IMR-90 (cell line): ENCODE results near the gene ELL. TPM values are rescaled to one million over a fixed set of nuclear protein-coding genes. Genes with fewer than 3 reads are reported as not detected.

Experiments used
- ATAC-seq: fragments of 200-7000 bp; cut with Tn5 transposase; 2 replicates; pipeline ENCODE4 v1.9.1; 2020; ENCODE audit warnings: low read depth, mild to moderate bottlenecking, moderate library complexity
- BruUV-seq: library from RNA; stranded (reverse); fragments of 400-500 nt; replicated peaks from 2 replicates; lab custom pipeline; 2021; lab: Mats Ljungman, UMichigan
- CTCF ChIA-PET: fragments of 300-600 bp; formaldehyde crosslinking; extraction: SDS; loops from one replicate; lab custom pipeline; 2021; ENCODE audit warnings: antibody characterized with exemption; lab: Yijun Ruan, JAX
- POLR2A ChIA-PET: fragments of 300-600 bp; sonication (Branson Sonifier 250); formaldehyde crosslinking; loops from one replicate; lab custom pipeline; 2022; ENCODE audit warnings: antibody characterized with exemption; ENCODE audit not compliant: unreplicated experiment; lab: Charles Lee
- DNase-seq: peaks from one replicate; pipeline ENCODE4 v3.0.0; 2013
- H2AFZ ChIP-seq: replicated peaks from 2 replicates; pipeline ENCODE3; 2013; ENCODE audit warnings: low read length, mild to moderate bottlenecking; ENCODE audit not compliant: poor library complexity
- H2AK5ac ChIP-seq: 2 replicates; pipeline ENCODE4 v1.6.1; 2013; ENCODE audit warnings: low read depth, low read length, inconsistent platforms
- H2AK9ac ChIP-seq: replicated peaks from 2 replicates; pipeline ENCODE3; 2013; ENCODE audit warnings: mild to moderate bottlenecking, low read depth, low read length, moderate library complexity; ENCODE audit not compliant: poor library complexity
- H2BK120ac ChIP-seq: 2 replicates; pipeline ENCODE4 v1.6.1; 2013; ENCODE audit warnings: low read depth, low read length, inconsistent platforms
- H2BK15ac ChIP-seq: 3 replicates; pipeline ENCODE4 v1.6.1; 2013; ENCODE audit warnings: low read depth, low read length, inconsistent platforms
- H2BK20ac ChIP-seq: 2 replicates; pipeline ENCODE4 v1.6.1; 2013; ENCODE audit warnings: low read depth, mild to moderate bottlenecking, inconsistent platforms, low read length, moderate library complexity
- H2BK5ac ChIP-seq: 2 replicates; pipeline ENCODE4 v1.6.1; 2013; ENCODE audit warnings: mild to moderate bottlenecking, low read depth, low read length, inconsistent platforms; ENCODE audit not compliant: poor library complexity, severe bottlenecking
- H3K14ac ChIP-seq: replicated peaks from 2 replicates; pipeline ENCODE4 v1.6.1; 2013; ENCODE audit warnings: low read depth, low read length, inconsistent platforms
- H3K18ac ChIP-seq: 2 replicates; pipeline ENCODE4 v1.6.1; 2013; ENCODE audit warnings: low read depth, low read length, control low read depth
- H3K23ac ChIP-seq: 2 replicates; pipeline ENCODE4 v1.6.1; 2013; ENCODE audit warnings: low read depth, low read length, inconsistent platforms
- H3K27ac ChIP-seq: 2 replicates; pipeline ENCODE4 v1.5.1; 2013; ENCODE audit warnings: mild to moderate bottlenecking, control low read depth, low read length; ENCODE audit not compliant: insufficient read depth
- H3K27me3 ChIP-seq: 2 replicates; pipeline ENCODE4 v1.6.1; 2013; ENCODE audit warnings: low read length; ENCODE audit not compliant: control insufficient read depth, insufficient read depth
- H3K36me3 ChIP-seq: 2 replicates; pipeline ENCODE4 v1.6.1; 2013; ENCODE audit warnings: low read length, mixed read lengths; ENCODE audit not compliant: control insufficient read depth, insufficient read depth
- H3K4ac ChIP-seq: 2 replicates; pipeline ENCODE4 v1.6.1; 2013; ENCODE audit warnings: low read depth, low read length, inconsistent platforms
- H3K4me1 ChIP-seq: 2 replicates; pipeline ENCODE4 v1.6.1; 2013; ENCODE audit warnings: low read length, mixed read lengths; ENCODE audit not compliant: control insufficient read depth, insufficient read depth
- H3K4me2 ChIP-seq: 2 replicates; pipeline ENCODE4 v1.6.1; 2013; ENCODE audit warnings: low read depth, mild to moderate bottlenecking, control low read depth, low read length, moderate library complexity
- H3K4me3 ChIP-seq: 2 replicates; pipeline ENCODE4 v1.5.1; 2013; ENCODE audit warnings: low read depth, mild to moderate bottlenecking, control low read depth, low read length, moderate library complexity; ENCODE audit not compliant: insufficient read depth
- H3K56ac ChIP-seq: 2 replicates; pipeline ENCODE4 v1.6.1; 2013; ENCODE audit warnings: low read length, inconsistent platforms; ENCODE audit not compliant: insufficient read depth; ENCODE audit errors: extremely low read depth
- H3K79me1 ChIP-seq, 2 experiments: 2 replicates each; pipeline ENCODE4 v1.6.1; 2013; ENCODE audit warnings: low read length in 2 of 2, inconsistent platforms in 1 of 2, low read depth in 1 of 2
- H3K9ac ChIP-seq: 2 replicates; pipeline ENCODE4 v1.6.1; 2013; ENCODE audit warnings: low read depth, low read length, control low read depth
- H3K9me1 ChIP-seq: 2 replicates; pipeline ENCODE4 v1.6.1; 2013; ENCODE audit warnings: low read length, inconsistent platforms; ENCODE audit not compliant: insufficient read depth
- H3K9me3 ChIP-seq: 2 replicates; pipeline ENCODE4 v1.6.1; 2013; ENCODE audit warnings: low read length; ENCODE audit not compliant: control insufficient read depth, insufficient read depth
- H4K20me1 ChIP-seq: 2 replicates; pipeline ENCODE4 v1.6.1; 2013; ENCODE audit warnings: low read length, inconsistent platforms; ENCODE audit not compliant: insufficient read depth
- H4K5ac ChIP-seq: 2 replicates; pipeline ENCODE4 v1.6.1; 2013; ENCODE audit warnings: mild to moderate bottlenecking, low read depth, low read length, control low read depth
- H4K8ac ChIP-seq, 2 experiments: 2 replicates each; pipeline ENCODE4 v1.6.1; 2013; ENCODE audit warnings: low read depth in 2 of 2, low read length in 2 of 2, control low read depth in 1 of 2, inconsistent platforms in 1 of 2
- H4K91ac ChIP-seq: 2 replicates; pipeline ENCODE4 v1.6.1; 2013; ENCODE audit warnings: low read depth, low read length, inconsistent platforms; ENCODE audit not compliant: insufficient read depth
- BHLHE40 ChIP-seq: fragments of 150-350 bp; IDR thresholded peaks from 2 replicates; pipeline ENCODE4 v1.6.1; 2016; ENCODE audit warnings: mild to moderate bottlenecking, low read depth, low read length
- CEBPB ChIP-seq: IDR thresholded peaks from 2 replicates; pipeline ENCODE4 v1.6.1; 2012; ENCODE audit warnings: low read depth, low read length, improper control_type of control experiment
- CHD1 ChIP-seq: IDR thresholded peaks from 2 replicates; pipeline ENCODE4 v1.6.1; 2012; ENCODE audit warnings: low read depth, low read length, improper control_type of control experiment
- CTCF ChIP-seq: conservative IDR thresholded peaks from 2 replicates; pipeline ENCODE4 v1.5.1; 2012; ENCODE audit warnings: mild to moderate bottlenecking, low read depth, low read length, improper control_type of control experiment
- ELK1 ChIP-seq: fragments of 150-350 bp; IDR thresholded peaks from 2 replicates; pipeline ENCODE4 v1.6.1; 2016; ENCODE audit warnings: low read depth, mild to moderate bottlenecking, low read length, moderate library complexity, borderline replicate concordance
- FOS ChIP-seq: fragments of 150-350 bp; IDR thresholded peaks from 2 replicates; pipeline ENCODE4 v1.6.1; 2016; ENCODE audit warnings: low read depth, low read length
- MAFK ChIP-seq: IDR thresholded peaks from 2 replicates; pipeline ENCODE4 v1.6.1; 2012; ENCODE audit warnings: low read depth, low read length, improper control_type of control experiment
- MAZ ChIP-seq: IDR thresholded peaks from 2 replicates; pipeline ENCODE4 v1.6.1; 2012; ENCODE audit warnings: low read depth, mild to moderate bottlenecking, low read length, improper control_type of control experiment, moderate library complexity, borderline replicate concordance
- MXI1 ChIP-seq: IDR thresholded peaks from 2 replicates; pipeline ENCODE4 v1.6.1; 2012; ENCODE audit warnings: low read depth, mild to moderate bottlenecking, low read length, moderate library complexity, borderline replicate concordance
- NFE2L2 ChIP-seq: fragments of 150-350 bp; IDR thresholded peaks from 2 replicates; pipeline ENCODE4 v1.6.1; 2016; ENCODE audit warnings: low read depth, mild to moderate bottlenecking, low read length
- POLR2A ChIP-seq: IDR thresholded peaks from 2 replicates; pipeline ENCODE4 v1.6.1; 2012; ENCODE audit warnings: mild to moderate bottlenecking, low read depth, low read length
- RAD21 ChIP-seq: IDR thresholded peaks from 2 replicates; pipeline ENCODE4 v1.6.1; 2012; ENCODE audit warnings: low read length, improper control_type of control experiment
- RCOR1 ChIP-seq: IDR thresholded peaks from 2 replicates; pipeline ENCODE4 v1.6.1; 2012; ENCODE audit warnings: mild to moderate bottlenecking, low read length, improper control_type of control experiment; ENCODE audit not compliant: insufficient replicate concordance
- RFX5 ChIP-seq: IDR thresholded peaks from 2 replicates; pipeline ENCODE4 v1.8.0; 2012; ENCODE audit warnings: low read depth, mild to moderate bottlenecking, low read length, moderate library complexity
- SMC3 ChIP-seq: fragments of 150-350 bp; IDR thresholded peaks from 2 replicates; pipeline ENCODE4 v1.6.1; 2016; ENCODE audit warnings: low read depth, mild to moderate bottlenecking, antibody characterized with exemption, low read length, moderate library complexity
- USF2 ChIP-seq: fragments of 150-350 bp; IDR thresholded peaks from 2 replicates; pipeline ENCODE4 v1.6.1; 2017; ENCODE audit warnings: mild to moderate bottlenecking, antibody characterized with exemption, low read length, low read depth
- WGBS, 2 experiments: methylation state at CpG; one replicate each; pipeline versions ENCODE4 v1.1.5 to v1.1.7; 2013; ENCODE audit warnings: missing lambda C conversion rate in 2 of 2; ENCODE audit not compliant: insufficient read length in 1 of 2; ENCODE audit errors: extremely low coverage in 2 of 2; 5-methylcytosine and 5-hydroxymethylcytosine counted together
- dilution Hi-C: fragments of 300-500 bp; cut with HindIII; formaldehyde crosslinking; loops from one replicate; pipeline ENCODE4 v1.14.3; 2018; ENCODE audit warnings: low sequenced_read_pairs; ENCODE audit not compliant: unreplicated experiment
- in situ Hi-C: fragments of 300-500 bp; cut with MboI; formaldehyde crosslinking; loops from 3 replicates; pipeline ENCODE4 v1.14.3; 2019; ENCODE audit warnings: low sequenced_read_pairs, inconsistent platforms, mixed read lengths
- intact Hi-C: fragments of 100-400 bp; cut with micrococcal nuclease; formaldehyde crosslinking; loops from 2 replicates; pipeline ENCODE4 v1.10.0; 2022
- polyA plus RNA-seq, 3 experiments: library from polyadenylated mRNA; depleted of rRNA; stranded (reverse); fragments of >200 nt; gene quantifications; 2 replicates each; pipeline ENCODE4 v1.2.3, GENCODE V29; 2012; ENCODE audit warnings: low replicate concordance in 1 of 3
- total RNA-seq: library from RNA; depleted of rRNA; stranded (reverse); fragments of >200 nt; gene quantifications from 2 replicates; pipeline ENCODE4 v1.2.3, GENCODE V29; 2012

The ELL gene
- total and polyA plus RNA-seq, 2 of the 4 experiments (the other 2 are of a cell fraction): 6.3 to 13.1 TPM

- in situ Hi-C loops (no loop called here), dilution Hi-C loops (no loop called here), intact Hi-C loops (no loop called here)
- H3K79me1 ChIP-seq: peaks cover 15 to 39% of the 10 kb centered on the region in 2 experiments
- H2AFZ ChIP-seq: no peak overlapping the region
- no peak overlapping the region for H4K5ac ChIP-seq
- no peak overlapping the region for H2BK15ac ChIP-seq
- H3K27ac ChIP-seq: no peak overlapping the region
- no peak overlapping the region for H4K91ac ChIP-seq
- H3K9me3 ChIP-seq: no peaks in the 10 kb centered on the region
- DNase-seq: no peak
- H3K4me1 ChIP-seq: peaks cover 9% of the 10 kb centered on the region; the same call in 1 of the 2 replicates
- TF ChIP-seq POLR2A (no peak), CTCF (no peak), MXI1 (no peak), MAZ (no peak), MAFK (no peak), ELK1 (no peak), USF2 (no peak), BHLHE40 (no peak), CHD1 (no peak), FOS (no peak), NFE2L2 (no peak), CEBPB (no peak), RCOR1 (no peak), RFX5 (no peak), SMC3 (no peak), RAD21 (no peak)
- no TSS peak for BruUV-seq
- no peak overlapping the region for H3K4me2 ChIP-seq
- no peak overlapping the region for H2BK20ac ChIP-seq
- peaks cover 57% of the 10 kb centered on the region for H4K20me1 ChIP-seq
- H3K4me3 ChIP-seq: no peak overlapping the region
- ChIA-PET CTCF (no interaction called here), POLR2A (no interaction called here)
- no peak overlapping the region for H3K14ac ChIP-seq
- no peak overlapping the region for H2AK5ac ChIP-seq
- H3K36me3 ChIP-seq: peaks cover 51% of the 10 kb centered on the region
- H3K56ac ChIP-seq: no peak overlapping the region
- H2BK5ac ChIP-seq: no peak overlapping the region
- no peak for ATAC-seq
- peaks cover 9% of the 10 kb centered on the region; the same call in 1 of the 2 replicates for H3K9me1 ChIP-seq
- no peak overlapping the region for H2AK9ac ChIP-seq
- H3K23ac ChIP-seq: no peak overlapping the region
- no peak overlapping the region for H3K9ac ChIP-seq
- H4K8ac ChIP-seq: no peak overlapping the region
- H2BK120ac ChIP-seq: no peak overlapping the region
- no peaks in the 10 kb centered on the region for H3K27me3 ChIP-seq
- WGBS, 2 experiments: 86% methylated on average over 10 of the region's 11 CpGs; no CpG with 5 or more reads in 1 of the 2 experiments
- H3K18ac ChIP-seq: no peak overlapping the region
- H3K4ac ChIP-seq: no peak overlapping the region
Measured at GRCh38 chr19:18443831-18444230, 78.0 kb downstream of the ELL start.
